SK-N-MC (cell line): ENCODE measurements around the gene KHDC1.

ENCODE experiments used
- EZH2 ChIP-seq: fragments of 200-600 bp; sonication (generic); IDR thresholded peaks from one replicate; pipeline ENCODE4 v1.6.1; 2017; ENCODE audit warnings: antibody characterized with exemption
- POLR2AphosphoS5 ChIP-seq: IDR thresholded peaks from 2 replicates; pipeline ENCODE4 v1.6.1; 2012; ENCODE audit warnings: mild to moderate bottlenecking, low read depth, low read length, borderline replicate concordance

GRCh38 chr6:73258721-73259120 is 4.3 kb downstream of the KHDC1 start:
- TF ChIP-seq EZH2 (no peak), POLR2AphosphoS5 (no peak)
